GM21619 (cell line): ENCODE measurements around the gene ZSWIM4.
"Not testable (repeated sequence)": the region's sequence is repeated elsewhere in the genome, so short reads cannot be mapped to it uniquely, and the experiment has no call there.

Experiments
- ATAC-seq: cut with Tn5 transposase; IDR thresholded peaks from one replicate; pipeline ENCODE4 v1.9.1; 2021; ENCODE audit not compliant: unreplicated experiment

ZSWIM4 gene

DNA sequence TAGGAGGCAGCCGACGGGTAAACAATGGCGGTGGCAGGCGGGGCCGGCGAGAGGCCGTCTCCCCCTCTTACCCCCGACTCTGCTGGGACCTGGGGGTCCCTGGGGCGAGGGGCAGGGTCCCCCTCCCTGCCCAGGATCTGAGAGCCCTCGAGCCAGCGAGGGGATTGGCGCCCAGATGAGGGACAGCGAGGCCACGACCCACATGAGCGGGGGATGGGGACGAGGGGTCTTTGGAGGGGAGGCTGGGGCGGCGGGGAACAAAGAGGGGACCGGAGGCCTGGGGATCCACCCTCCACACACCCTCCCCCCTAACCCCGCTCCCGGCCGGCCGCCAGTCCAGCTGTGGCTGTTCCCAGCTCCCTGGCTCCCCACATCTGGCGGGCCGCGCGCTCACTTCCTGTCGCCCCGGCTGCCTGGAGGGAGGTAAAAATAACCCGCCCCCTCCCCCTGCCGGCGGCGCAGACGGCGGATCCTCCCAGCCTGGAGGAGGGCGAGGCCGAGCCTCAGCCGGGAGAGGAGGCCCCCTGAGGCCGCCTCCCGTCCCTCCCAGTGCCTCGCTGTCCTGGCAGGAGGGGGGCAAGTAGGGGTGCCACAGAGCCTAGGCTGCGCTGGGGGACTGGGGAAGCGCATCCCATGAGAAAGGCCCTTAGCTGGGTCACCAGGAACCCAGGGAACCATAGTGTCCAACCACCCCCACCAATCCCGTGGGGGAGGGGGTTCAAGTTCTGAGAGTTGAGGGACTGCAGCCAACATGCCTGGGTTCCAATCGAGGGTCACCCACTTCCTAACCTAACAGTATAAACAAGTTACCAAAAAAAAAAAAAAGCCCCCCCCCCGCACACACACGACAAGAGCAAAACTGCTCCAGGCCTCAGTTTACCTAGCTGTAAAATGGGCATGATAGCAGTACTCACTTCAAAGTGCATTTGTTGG lies 52.4 kb downstream of the ZSWIM4 start:
- ATAC-seq: peak; percentile 11

DNA sequence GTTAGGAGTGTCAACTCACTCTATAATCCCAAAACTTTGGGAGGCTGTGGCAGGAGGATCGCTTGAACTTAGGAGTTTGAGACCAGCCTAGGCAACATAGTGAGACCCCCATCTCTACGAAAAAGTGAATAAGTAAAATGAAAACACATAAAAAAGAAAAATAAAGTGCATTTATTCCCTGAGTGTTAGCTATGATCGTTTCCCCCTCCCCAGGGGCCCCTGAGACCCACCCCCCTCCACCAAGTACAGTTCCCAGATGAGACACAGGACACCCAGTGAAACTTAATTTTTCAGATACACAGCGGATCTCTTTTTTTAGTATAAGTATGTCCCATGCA lies 53.1 kb downstream of the ZSWIM4 start:
- no peak for ATAC-seq

DNA sequence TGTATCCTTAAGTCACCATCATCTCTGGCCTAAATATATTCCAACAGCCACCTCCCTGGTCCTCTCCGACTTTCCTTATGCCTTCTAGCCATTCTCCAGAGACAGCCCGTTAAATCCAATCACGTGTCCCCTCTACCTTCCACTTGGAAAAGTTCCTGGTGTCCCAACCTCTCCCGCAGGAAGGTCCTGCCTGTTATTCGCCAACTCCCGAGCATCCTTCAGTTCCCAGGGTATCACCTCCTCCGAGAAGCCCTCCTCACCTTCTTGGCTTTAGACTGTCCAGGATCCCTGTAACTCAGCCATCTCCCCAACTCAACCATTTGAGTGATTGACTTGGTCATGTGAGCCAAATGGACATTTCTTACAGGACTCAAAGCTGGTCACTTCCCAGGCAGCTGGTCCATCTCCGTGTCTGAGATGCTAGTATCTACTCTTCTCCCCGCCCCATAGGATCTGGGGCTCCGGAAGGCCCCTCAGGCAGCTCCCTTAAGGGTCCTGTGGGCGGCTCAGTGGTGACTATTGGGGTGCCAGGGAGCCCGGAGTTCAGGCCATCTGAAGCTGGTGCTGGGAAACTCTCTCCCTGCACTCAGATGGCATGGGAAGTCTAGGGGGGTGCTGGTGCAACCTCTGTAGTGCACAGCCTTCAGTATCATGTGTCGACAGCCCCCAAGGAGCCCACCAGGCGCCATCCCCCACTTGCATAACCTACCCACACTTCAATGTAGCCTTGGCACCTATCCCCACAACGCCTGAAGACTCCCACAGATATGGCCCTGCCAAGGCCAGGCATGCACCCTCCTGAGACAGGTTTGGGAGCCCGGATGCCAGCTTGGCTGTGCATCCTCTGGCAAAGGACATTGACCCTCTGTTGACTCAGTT lies 53.8 kb downstream of the ZSWIM4 start:
- no peak for ATAC-seq

DNA sequence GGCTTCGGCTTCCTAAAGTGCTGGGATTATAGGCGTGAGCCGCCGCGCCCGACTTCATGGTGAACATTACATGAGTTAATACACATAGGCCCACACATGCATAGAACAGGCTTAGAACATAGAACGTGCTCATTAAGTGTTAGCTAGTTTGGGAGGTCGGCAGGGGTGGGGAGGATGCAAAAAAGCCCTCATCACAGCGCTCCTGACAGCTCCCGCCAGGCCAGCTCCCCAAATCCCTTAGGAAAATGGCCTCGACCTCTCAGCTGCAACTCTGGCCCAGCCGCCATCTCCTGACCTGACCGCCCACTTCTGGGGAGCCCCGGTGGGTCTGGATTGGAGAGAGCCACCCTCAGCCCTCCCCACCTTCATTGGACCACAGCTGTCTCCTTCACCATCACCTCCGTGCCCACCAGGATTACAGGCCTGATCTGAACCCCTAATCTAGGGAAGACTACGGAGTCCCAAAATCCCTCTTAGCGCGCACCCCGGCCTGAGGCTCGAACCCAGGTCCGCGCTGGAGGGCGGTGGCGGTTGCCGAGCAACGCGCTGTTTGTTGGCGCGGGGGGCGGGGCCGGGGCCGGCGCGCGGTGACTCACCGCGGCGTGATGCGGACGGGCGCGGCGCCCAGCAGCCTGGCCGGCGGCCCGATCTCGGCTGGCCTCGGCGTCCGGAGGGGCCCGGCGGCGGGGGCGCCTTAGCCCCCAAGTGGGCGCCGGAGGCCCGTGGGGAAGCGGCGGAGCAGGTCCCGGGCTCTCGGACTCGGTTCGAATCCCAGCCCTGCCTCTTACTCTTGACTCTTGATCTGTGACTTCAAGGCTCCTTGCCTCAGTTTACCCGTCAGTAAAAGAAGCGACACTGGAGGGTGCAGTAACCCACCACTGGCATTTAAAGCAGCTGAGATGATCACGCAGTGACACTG lies 55.0 kb downstream of the ZSWIM4 start:
- no peak for ATAC-seq

DNA sequence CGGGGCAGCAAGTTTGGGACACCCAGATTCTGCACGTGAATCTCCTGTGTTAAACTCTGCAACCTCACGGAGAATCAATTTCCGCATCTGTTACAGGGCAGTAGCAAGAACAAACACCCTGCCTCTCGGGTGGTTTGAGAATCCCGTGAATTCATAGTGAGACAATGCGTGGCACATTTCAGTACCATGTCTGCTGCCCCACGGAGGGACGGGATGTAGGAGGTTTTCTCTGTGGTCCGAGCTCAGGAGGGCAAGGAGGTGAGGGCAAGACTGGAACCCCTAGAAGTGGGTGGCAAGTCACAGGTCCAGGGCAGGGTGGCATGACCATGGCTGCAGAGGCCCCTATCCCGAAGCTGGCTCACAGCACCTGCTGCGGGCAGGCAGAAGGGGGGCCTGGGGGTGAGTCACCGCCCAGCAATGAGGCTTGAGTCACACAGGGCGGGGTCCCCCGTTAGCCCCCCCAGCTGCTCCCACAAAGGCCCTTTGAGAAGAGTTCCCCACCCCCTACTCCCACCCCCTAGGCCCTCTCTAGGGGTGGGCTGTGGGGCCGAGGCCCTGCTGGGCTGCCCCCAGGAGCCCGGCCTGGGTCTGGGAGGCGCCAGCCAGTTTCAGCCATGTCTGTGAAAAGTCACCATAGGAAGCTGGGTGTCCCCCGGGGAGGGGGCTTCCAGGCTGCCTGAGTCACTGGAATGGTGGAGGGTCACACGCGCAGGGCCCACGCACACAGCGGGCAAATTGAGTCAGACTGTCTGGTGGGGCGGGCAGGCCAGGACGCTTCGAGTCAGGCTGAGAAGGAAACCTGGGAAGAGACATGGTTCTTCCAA lies 55.9 kb downstream of the ZSWIM4 start:
- ATAC-seq: no peak

DNA sequence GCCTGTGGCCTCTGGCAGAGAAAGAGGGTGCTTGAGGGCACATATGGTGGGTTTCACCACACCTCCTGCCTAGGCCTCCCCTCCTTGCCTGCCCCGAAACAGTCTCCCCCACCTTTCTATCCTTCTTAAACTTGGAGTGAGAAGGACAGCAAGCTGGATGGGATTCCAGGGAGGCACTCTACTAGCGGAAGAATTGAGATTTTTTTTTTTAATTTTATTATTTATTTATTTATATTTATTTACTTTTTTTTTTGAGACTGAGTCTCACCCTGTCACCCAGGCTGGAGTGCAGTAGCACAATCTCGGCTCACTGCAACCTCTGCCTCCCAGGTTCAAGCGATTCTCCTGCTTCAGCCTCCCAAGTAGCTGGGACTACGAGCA lies 56.5 kb downstream of the ZSWIM4 start:
- not testable (repeated sequence) for ATAC-seq

DNA sequence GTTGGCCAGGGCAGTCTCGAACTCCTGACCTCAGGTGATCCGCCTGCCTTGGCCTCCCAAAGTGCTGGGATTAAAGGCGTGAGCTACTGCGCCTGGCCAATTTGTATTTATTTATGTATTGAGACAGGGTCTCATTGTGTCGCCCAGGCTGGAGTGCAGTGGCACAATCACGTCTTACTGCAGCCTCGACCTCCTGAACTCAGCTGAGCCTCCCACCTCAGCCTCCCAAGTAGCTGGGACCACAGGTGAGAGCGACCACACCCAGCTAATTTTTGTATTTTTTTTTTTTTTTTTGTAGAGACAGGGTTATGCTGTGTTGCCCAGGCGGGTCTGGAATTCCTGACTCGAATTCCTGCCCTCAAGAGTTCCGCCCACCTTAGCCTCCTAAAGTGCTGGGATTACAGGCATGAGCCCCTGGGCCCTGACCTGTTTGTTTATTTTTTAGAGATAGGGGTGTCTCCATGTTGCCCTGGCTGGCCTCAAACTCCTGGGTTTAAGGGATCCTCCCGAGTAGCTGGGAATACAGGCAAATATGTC lies 57.0 kb downstream of the ZSWIM4 start:
- not testable (repeated sequence) for ATAC-seq

DNA sequence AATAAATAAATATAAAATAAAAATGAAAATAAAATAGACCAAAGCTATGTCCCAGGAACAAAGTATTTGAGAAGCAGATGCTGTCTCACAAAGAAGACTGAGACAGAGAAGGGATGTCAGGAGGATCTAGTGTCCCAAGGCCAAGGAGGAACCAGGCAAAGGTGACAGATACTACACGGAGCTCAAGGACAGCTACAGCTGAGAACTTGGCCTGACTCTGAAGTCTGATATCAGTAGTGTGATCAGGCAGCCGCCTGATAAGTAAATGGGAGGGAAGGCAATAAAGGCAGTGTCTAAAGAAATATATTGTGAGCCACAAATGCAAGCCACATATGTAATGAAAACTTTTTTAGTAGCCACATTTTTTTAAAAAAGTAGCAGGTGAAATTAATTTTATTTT lies 61.3 kb downstream of the ZSWIM4 start:
- no peak for ATAC-seq

DNA sequence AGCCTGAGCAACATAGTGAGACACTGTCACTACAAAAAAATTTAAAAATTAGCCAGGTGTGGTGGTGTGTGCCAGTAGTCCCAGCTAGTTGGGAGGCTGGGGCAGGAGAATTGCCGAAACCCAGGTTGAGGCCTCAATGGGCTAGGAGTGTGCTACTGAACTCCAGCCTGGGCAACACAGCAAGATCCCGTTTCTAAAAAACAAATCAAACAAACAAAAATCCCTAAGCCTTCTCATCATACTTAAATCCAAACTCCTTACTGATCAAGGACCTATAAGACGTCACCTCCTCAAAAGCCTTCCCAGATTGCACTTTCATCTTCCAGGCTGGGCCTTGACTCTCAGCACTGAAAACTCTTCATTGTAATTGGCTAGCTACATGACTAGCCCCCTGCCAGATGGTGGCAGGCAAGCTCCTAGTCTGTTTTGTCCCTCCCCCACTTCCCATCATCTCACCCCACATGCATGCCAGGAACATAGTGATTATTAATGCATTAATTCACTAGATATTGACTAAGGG lies 64.2 kb downstream of the ZSWIM4 start:
- no peak for ATAC-seq

DNA sequence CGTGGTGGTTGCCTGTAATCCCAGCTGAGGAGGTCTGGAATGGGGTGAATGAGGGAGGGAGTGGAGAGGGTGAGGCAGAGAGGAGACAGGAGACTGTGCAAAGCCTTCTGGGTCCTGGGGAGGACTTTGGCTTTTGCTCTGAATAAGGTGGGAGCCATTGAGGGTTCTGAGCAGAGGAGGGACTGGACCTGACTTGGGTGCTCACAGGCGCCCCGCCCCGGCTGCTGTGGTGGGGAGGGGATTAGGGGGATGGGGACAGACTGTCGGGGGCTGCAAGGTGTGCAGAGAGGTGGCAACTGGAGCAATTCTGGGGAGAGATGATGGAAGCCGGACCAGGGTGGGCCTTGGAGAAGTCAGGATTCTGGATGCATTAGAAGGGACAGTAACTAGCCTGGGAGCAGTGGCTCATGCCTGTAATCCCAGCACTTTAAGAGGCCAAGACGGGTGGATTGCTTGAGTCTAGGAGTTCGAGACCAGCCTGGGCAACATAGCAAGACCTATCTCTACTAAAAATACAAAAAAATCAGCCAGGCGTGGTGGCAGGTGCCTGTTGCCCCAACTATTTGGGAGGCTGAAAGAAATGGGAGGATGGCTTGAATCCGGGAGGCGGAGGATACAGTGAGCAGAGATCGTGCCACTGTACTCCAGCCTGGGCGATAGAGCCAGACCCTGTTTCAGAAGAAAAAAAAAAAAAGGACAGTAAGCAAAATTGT lies 65.6 kb downstream of the ZSWIM4 start:
- no peak for ATAC-seq

DNA sequence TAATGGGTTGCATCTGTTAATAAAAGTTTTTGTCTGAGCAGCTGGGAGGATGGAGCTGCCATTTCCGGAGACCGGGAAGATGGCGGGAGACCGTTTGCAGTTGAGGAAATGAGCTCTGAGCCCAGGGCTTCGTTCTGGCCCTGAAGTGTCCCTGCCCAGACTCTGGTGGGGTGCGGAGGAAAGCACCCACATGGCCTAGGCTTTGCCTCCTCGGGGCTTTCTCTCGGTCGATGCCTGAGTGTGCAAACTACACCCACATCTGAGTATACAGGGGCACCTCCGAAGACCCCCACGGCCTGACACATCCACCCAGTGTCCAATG lies 66.1 kb downstream of the ZSWIM4 start:
- ATAC-seq: peak; percentile 28

DNA sequence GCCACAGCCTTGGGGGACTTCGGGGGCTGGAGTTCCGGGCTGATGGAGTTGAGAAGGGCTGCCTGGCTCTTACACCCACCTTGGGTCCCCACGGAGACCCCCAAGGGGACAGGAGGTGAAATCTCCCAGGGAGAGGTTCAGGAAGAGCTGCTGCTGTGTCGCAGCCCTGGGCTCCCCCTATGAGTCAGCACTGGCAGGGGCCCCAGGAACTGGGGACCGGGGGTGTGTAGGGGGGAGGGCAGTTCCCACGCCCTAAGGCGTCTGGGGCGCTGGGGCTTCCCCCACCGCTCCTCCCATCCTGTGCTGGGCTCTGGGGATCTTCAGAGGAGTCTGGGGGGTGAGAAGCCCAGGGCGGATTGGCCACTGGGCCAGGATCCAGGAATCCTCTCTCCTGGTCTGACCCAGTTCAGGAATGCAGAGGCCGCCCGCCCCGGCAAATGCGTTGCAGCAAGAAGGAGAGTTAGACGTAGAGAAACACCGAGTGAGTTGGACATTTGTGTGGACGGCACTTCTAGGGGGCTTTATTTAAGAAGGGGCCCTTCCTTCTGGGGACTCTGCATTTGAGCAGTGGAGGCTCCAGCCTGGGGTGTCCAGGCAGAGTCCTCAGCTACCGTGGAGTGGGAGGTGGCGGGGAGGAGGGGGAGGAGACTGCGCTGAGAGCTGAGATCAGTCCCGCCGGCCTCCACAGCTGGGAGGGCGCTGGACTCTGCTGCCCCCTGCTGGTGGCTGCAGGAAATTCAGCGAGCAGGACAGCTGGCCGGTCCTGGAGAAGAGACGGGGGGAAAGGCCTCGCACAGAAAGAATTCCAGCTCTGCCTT lies 66.7 kb downstream of the ZSWIM4 start:
- peak; percentile 66 for ATAC-seq

DNA sequence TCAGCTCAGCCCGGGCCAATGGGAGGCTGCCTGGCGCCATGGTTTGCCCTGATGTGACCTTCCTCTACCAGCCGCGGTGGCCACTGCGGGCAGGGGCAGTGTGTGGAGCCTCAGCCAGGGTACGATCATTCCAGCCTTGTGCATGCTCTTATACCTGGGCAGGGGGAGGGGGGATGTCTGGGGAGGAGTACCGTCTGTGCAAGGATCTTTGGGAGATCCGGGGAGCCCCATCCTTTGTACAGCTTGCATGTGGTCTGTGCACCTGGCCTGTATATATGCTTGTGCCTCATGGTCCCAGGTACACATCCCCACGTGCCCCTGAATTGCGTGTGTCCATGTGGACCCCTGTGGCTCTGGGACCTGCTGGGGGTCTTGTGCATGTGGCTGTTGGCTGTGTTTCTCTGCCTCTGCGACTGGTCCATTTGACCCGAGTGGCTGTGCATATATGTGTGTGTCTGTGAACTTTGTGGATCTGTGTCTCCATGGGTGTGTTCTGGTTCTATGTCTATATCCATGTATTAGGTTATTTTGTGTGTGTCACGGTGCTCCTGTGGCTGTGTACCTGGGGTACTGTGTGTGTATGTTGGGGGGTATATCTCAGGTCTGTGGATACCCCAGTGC lies 68.9 kb downstream of the ZSWIM4 start:
- no peak for ATAC-seq

DNA sequence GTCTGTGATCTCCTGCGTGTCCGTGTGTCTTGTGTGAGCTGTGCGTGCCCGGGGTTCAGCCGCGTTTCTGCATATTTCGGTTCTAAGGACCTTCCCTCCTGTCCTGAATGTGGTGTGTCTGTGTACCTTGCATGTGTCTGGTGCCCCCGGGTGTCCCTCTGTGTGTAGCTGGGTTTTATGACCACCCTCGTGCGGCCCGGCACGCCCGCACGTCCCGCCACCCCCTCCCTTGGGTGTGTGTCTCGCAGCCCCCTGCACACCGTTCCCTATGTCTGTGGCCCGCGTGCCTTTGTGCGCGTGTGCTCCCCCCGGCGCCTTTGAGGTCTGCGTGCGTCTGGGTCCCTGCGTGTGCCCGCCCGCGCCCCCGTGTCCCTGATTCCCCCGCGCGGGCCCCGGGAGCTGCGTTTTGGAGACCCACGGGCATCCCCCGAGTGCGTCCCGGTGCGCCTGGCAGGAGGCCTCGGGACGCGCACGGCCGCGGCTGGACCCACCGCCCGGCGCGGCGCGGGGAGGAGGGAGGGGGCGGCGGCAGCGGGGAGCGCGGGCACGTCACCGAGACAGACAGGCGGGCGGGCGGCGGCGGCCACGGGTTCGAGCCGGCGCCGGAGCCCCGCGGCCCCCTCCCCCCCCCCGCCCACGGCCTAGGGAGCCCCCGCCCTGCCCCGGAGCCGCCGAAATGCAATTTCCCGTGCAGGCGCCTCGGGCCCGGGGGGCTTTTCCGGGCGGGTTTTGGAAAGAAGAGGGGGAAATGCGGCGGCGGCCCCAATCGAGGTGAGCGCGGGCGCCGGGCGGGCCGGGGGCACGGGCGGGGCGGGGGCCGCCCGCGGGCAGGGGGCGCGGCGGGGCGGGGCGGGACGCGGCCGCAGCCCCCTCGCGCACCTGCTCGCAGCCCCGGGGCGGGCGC lies 69.7 kb downstream of the ZSWIM4 start:
- no peak for ATAC-seq

DNA sequence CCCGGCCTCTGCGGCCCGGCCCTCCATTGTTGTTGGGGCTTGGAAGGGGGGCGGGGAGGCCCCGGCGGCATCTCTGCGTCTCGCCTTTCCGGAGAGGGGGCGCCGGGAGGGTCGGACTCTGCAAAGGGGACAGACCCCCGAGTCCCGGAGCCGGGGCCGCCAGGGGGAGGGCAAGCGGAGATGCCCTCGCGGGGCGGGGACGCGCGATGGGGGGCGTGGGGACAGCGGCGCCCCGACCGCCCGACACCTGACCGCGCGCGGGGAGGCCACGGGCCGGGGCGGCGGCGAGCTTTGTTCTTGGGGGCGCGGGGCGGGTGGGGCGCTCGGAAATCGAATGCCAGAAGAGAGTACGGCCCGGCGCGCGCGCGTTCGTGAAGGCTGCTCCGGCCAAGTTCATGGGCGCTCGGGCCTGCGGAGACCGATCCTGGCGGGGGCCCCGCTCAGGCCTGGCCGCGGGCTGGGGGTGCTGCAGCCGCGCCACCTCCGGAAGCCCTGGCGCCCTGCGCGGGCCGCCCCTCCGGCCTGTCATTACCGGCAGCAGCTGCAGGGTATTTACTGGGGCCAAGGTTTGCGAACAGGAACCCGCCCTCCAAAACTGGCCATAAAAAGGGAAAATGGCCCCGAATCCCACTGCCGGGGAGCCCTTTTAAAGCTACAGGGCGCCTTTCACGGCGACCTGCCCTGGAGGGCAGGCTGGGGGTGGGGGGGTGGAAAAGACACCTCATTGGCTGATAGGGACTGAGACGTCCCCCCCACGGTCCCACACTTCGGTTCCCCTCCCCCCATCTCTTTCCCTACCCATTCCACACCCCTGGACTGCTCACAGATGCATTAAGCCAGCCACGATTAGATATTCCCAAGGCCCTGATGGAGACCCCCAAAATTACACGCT lies 70.6 kb downstream of the ZSWIM4 start:
- no peak for ATAC-seq
